GM06990 (cell line): Measurements from ENCODE around the gene CYBRD1.

Source experiments
- DNase-seq: peaks from one replicate; pipeline ENCODE4 v3.0.0-alpha.2; 2011; ENCODE audit not compliant: insufficient read length; ENCODE audit errors: extremely low read depth
- H3K27me3 ChIP-seq: replicated peaks from 2 replicates; pipeline ENCODE4 v1.6.0; 2011; ENCODE audit warnings: low read length; ENCODE audit not compliant: control insufficient read depth, insufficient read depth
- H3K36me3 ChIP-seq: 2 replicates; pipeline ENCODE4 v1.5.1; 2011; ENCODE audit warnings: low read length; ENCODE audit not compliant: control insufficient read depth, insufficient read depth
- H3K4me3 ChIP-seq: replicated peaks from 2 replicates; pipeline ENCODE4 v1.5.1; 2011; ENCODE audit warnings: low read depth, mild to moderate bottlenecking, control low read depth, low read length
- CTCF ChIP-seq: IDR thresholded peaks from 2 replicates; pipeline ENCODE4 v1.5.1; 2011; ENCODE audit warnings: low read length, control low read depth, mild to moderate bottlenecking, inconsistent platforms; ENCODE audit not compliant: insufficient read depth, poor library complexity, severe bottlenecking

CYBRD1 gene

GRCh38 chr2:171557363-171557762 is 35.1 kb downstream of the CYBRD1 start:
- Histone ChIP-seq H3K4me3 (no peak overlapping the region), H3K27me3 (no peaks in the 10 kb centered on the region), H3K36me3 (peaks cover 3% of the 10 kb centered on the region; the same call in 1 of the 2 replicates)
- peak; percentile 15 for DNase-seq
- no peak for TF ChIP-seq CTCF

GRCh38 chr2:171563301-171563700 is 41.0 kb downstream of the CYBRD1 start:
- Histone ChIP-seq H3K36me3 (no peaks in the 10 kb centered on the region), H3K4me3 (no peak overlapping the region), H3K27me3 (no peaks in the 10 kb centered on the region)
- no peak for TF ChIP-seq CTCF
- DNase-seq: no peak

- no peaks in the 10 kb centered on the region for H3K27me3 ChIP-seq
- no peak for TF ChIP-seq CTCF
- no peak overlapping the region for H3K4me3 ChIP-seq
- no peaks in the 10 kb centered on the region for H3K36me3 ChIP-seq
- no peak for DNase-seq
Measured at GRCh38 chr2:171564463-171564862, 42.2 kb downstream of the CYBRD1 start.

DNA sequence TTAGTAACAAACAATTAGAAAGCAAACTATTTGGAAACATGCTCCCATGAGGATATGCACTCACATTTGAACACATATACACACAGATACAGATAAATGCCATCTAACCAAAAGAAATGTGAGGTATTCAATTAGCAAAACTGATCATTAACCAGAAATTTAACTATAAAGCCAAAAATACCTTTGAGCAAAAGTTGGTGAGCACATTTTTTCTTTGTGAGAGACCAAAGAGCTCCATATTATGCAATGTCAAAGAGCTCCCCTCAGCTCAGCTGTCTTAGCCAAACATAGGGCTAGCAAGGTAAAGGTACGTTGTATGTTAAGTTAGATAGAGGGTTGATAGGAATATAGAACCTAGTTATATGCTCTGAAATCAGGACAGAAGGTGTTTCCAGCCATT is 43.8 kb downstream of the CYBRD1 start:
- no peak for DNase-seq
- H3K36me3 ChIP-seq: no peaks in the 10 kb centered on the region
- H3K27me3 ChIP-seq: no peaks in the 10 kb centered on the region
- no peak overlapping the region for H3K4me3 ChIP-seq
- TF ChIP-seq CTCF: no peak

- Histone ChIP-seq H3K27me3 (no peaks in the 10 kb centered on the region), H3K4me3 (no peak overlapping the region), H3K36me3 (no peaks in the 10 kb centered on the region)
- no peak for DNase-seq
- TF ChIP-seq CTCF: no peak
Measured at GRCh38 chr2:171566753-171567152, 44.5 kb downstream of the CYBRD1 start.

DNA sequence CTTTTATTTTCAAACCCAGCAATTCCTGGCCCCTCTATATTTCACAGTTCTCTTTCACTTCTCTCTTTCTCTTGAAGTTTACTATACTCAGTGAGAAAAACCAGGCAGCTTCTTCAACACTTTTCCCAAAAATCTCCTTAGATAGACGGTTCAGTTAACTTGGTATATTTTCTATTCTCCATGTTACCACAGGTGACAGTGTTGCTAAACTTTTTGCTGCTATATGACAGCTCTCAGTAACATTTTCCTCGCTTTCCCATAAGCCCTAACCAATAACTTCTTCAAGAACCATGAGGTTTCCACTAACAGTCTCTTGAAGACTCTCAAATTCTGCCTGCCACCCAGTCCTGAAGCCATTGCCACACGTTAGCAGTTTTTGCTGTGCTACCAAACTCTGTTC is 45.8 kb downstream of the CYBRD1 start:
- no peak for DNase-seq
- Histone ChIP-seq H3K27me3 (no peaks in the 10 kb centered on the region), H3K36me3 (no peaks in the 10 kb centered on the region), H3K4me3 (no peak overlapping the region)
- TF ChIP-seq CTCF: no peak
